Parathyroid adenoma (tissue), 2 donors: ENCODE measurements around the gene CEP85L.

ENCODE experiments used
- H2AFZ ChIP-seq: fragments of 300-600 bp; sonication (generic); one replicate; pipeline ENCODE4 v1.7.0; 2017; ENCODE audit warnings: antibody characterized with exemption, mild to moderate bottlenecking
- H3K27ac ChIP-seq: fragments of 300-600 bp; sonication (generic); one replicate; pipeline ENCODE4 v1.7.0; 2017
- H3K27me3 ChIP-seq: fragments of 300-600 bp; sonication (generic); one replicate; pipeline ENCODE4 v1.7.0; 2017; ENCODE audit warnings: low read length; ENCODE audit not compliant: control insufficient read depth, insufficient read depth
- H3K36me3 ChIP-seq: fragments of 300-600 bp; sonication (generic); one replicate; pipeline ENCODE4 v1.7.0; 2017; ENCODE audit warnings: low read length; ENCODE audit not compliant: control insufficient read depth, insufficient read depth
- H3K4me1 ChIP-seq: fragments of 300-600 bp; sonication (generic); one replicate; pipeline ENCODE4 v1.7.0; 2017; ENCODE audit warnings: control low read depth
- H3K4me2 ChIP-seq: fragments of 300-600 bp; sonication (generic); one replicate; pipeline ENCODE4 v1.7.0; 2017; ENCODE audit warnings: low read length
- H3K4me3 ChIP-seq: fragments of 300-600 bp; sonication (generic); one replicate; pipeline ENCODE4 v1.7.0; 2017; ENCODE audit warnings: low read depth, low read length
- H3K79me2 ChIP-seq: fragments of 300-600 bp; sonication (generic); one replicate; pipeline ENCODE4 v1.7.0; 2017; ENCODE audit warnings: control low read depth
- H3K9ac ChIP-seq: fragments of 300-600 bp; sonication (generic); one replicate; pipeline ENCODE4 v1.7.0; 2017; ENCODE audit warnings: mild to moderate bottlenecking
- H3K9me3 ChIP-seq: fragments of 300-600 bp; sonication (generic); one replicate; pipeline ENCODE4 v1.7.0; 2017; ENCODE audit warnings: low read length; ENCODE audit not compliant: control insufficient read depth
- CTCF ChIP-seq: fragments of 300-600 bp; sonication (generic); IDR thresholded peaks from one replicate; pipeline ENCODE4 v1.7.0; 2017; ENCODE audit warnings: antibody characterized with exemption, mild to moderate bottlenecking
- donor health status: primary hyperparathyroidism.

Gene CEP85L

DNA sequence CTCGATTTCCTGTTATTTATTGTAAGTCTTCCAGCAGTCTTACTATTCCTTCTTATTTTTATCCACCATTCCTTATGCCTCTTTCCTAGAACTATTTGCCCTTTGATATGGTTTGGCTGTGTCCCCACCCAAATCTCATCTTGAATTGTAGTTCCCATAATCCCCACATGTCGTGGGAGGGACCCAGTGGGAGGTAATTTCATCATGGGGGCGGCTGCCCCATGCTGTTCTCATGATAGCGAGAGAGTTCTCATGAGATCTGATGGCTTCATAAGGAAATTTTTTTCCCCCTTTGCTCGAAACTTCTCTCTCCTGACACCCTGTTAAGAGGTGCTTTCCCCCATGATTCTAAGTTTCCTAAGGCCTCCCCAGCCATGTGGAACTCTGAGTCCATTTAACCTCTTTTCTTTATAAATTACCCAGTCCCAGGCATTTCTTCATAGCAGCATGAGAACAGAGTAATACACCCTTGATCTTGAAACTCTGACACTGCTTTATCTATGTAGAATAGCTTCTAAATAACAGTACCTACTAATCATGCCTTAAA is 54.5 kb downstream of the CEP85L start:
- Histone ChIP-seq H3K27me3 (no peaks in the 10 kb centered on the region), H3K4me1 (no peaks in the 10 kb centered on the region), H3K79me2 (peaks cover 32% of the 10 kb centered on the region), H3K4me3 (no peak overlapping the region), H3K27ac (no peak overlapping the region), H3K9ac (no peak overlapping the region), H2AFZ (no peak overlapping the region), H3K4me2 (no peak overlapping the region), H3K36me3 (no peaks in the 10 kb centered on the region), H3K9me3 (no peaks in the 10 kb centered on the region)
- no peak for TF ChIP-seq CTCF

DNA sequence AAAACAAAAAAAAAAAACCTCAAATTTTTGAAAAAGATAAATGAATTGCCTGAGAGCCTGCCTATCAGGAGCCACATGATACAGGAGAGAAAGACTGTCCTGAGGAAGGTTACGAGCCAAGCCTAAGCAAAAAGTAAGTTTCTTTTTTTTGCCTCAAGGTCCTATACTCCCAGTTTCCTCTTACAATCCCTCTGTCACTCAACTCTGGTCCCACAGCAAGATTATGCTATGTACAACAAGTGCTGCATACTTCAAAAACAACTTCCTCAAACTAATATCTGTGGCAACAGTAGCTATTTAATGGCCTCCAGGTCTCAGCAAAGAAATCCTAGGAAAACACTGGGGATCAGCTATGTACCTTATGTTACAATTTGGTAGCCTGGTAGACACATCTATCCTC is 56.5 kb downstream of the CEP85L start:
- Histone ChIP-seq H3K9me3 (no peaks in the 10 kb centered on the region), H3K4me1 (no peaks in the 10 kb centered on the region), H3K27me3 (no peaks in the 10 kb centered on the region), H3K36me3 (no peaks in the 10 kb centered on the region), H2AFZ (no peak overlapping the region), H3K27ac (no peak overlapping the region), H3K4me2 (no peak overlapping the region), H3K79me2 (peaks cover 39% of the 10 kb centered on the region), H3K9ac (no peak overlapping the region), H3K4me3 (no peak overlapping the region)
- no peak for TF ChIP-seq CTCF

- no peaks in the 10 kb centered on the region for H3K9me3 ChIP-seq
- no peaks in the 10 kb centered on the region for H3K36me3 ChIP-seq
- no peak overlapping the region for H2AFZ ChIP-seq
- peaks cover 30% of the 10 kb centered on the region for H3K79me2 ChIP-seq
- no peak overlapping the region for H3K4me3 ChIP-seq
- no peaks in the 10 kb centered on the region for H3K4me1 ChIP-seq
- H3K9ac ChIP-seq: no peak overlapping the region
- H3K4me2 ChIP-seq: no peak overlapping the region
- no peak for TF ChIP-seq CTCF
- H3K27me3 ChIP-seq: no peaks in the 10 kb centered on the region
- no peak overlapping the region for H3K27ac ChIP-seq
Measured at GRCh38 chr6:118591897-118592296, 59.5 kb downstream of the CEP85L start.

- Histone ChIP-seq H2AFZ (no peak overlapping the region), H3K4me1 (no peaks in the 10 kb centered on the region), H3K36me3 (no peaks in the 10 kb centered on the region), H3K4me2 (no peak overlapping the region), H3K79me2 (peaks cover 29% of the 10 kb centered on the region), H3K9ac (no peak overlapping the region), H3K9me3 (no peaks in the 10 kb centered on the region), H3K27me3 (no peaks in the 10 kb centered on the region), H3K4me3 (no peak overlapping the region), H3K27ac (no peak overlapping the region)
- no peak for TF ChIP-seq CTCF
Measured at GRCh38 chr6:118589649-118590365, 61.6 kb downstream of the CEP85L start.

DNA sequence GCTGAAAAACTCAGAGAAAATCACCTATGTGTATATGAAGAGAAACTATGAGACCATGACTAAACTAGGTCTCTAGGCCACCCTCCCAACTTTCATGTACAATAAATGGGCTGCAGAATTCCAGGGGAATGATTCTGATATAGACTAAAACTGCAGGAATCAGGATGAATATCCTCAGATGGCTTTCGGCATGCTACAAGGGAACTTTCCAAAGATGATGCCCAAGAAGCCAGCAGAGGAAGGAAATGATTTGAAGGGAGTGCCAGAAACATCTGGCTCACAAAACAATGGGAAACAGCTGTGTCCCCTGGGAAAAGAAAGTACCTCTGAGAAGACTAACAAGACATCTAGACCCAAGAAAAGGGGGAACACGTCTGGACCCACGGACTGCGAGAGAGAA is 62.2 kb downstream of the CEP85L start:
- no peak overlapping the region for H3K4me3 ChIP-seq
- no peaks in the 10 kb centered on the region for H3K36me3 ChIP-seq
- H3K4me2 ChIP-seq: no peak overlapping the region
- no peaks in the 10 kb centered on the region for H3K27me3 ChIP-seq
- H3K9me3 ChIP-seq: no peaks in the 10 kb centered on the region
- no peaks in the 10 kb centered on the region for H3K4me1 ChIP-seq
- no peak overlapping the region for H3K27ac ChIP-seq
- TF ChIP-seq CTCF: no peak
- H3K79me2 ChIP-seq: peaks cover 28% of the 10 kb centered on the region
- no peak overlapping the region for H2AFZ ChIP-seq
- no peak overlapping the region for H3K9ac ChIP-seq
